Measurements from ENCODE around the gene CHST11.

Gene CHST11

GRCh38 chr12:104448031-104448430 lies 8.7 kb upstream of the CHST11 start:
- ATAC-seq (no peak), DNase-seq (ENCODE audit: low spot score in 2 of 2) (no peak)
- H3K9me3 Mint-ChIP-seq = no peaks in the 10 kb centered on the region

GRCh38 chr12:104448451-104448850 lies 8.3 kb upstream of the CHST11 start:
- H3K27ac Mint-ChIP-seq = no peak overlapping the region

More at GRCh38 chr12:104448031-104448430, 8.7 kb upstream of the CHST11 start:
- H3K36me3 Mint-ChIP-seq = no peaks in the 10 kb centered on the region
- no peak overlapping the region for H3K27ac Mint-ChIP-seq
- no peak overlapping the region for H3K4me3 Mint-ChIP-seq
- peaks cover 6% of the 10 kb centered on the region for H3K4me1 Mint-ChIP-seq

GRCh38 chr12:104450700-104451099 lies 6.0 kb upstream of the CHST11 start:
- no peaks in the 10 kb centered on the region for H3K36me3 Mint-ChIP-seq

More at GRCh38 chr12:104448451-104448850, 8.3 kb upstream of the CHST11 start:
- ATAC-seq (no peak), DNase-seq (ENCODE audit: low spot score in 2 of 2) (no peak)
- no peaks in the 10 kb centered on the region for H3K36me3 Mint-ChIP-seq
- H3K4me3 Mint-ChIP-seq = no peak overlapping the region
- H3K9me3 Mint-ChIP-seq = no peaks in the 10 kb centered on the region
- H3K4me1 Mint-ChIP-seq = peaks cover 6% of the 10 kb centered on the region

GRCh38 chr12:104452087-104452486 lies 4.7 kb upstream of the CHST11 start:
- H3K27ac Mint-ChIP-seq = no peak overlapping the region
- H3K4me1 Mint-ChIP-seq = peaks cover 13% of the 10 kb centered on the region
- H3K9me3 Mint-ChIP-seq = no peaks in the 10 kb centered on the region
- H3K4me3 Mint-ChIP-seq = no peak overlapping the region
- DNase-seq (ENCODE audit: low spot score in 2 of 2) (no peak), ATAC-seq (no peak)
- H3K36me3 Mint-ChIP-seq = peaks cover 7% of the 10 kb centered on the region

More at GRCh38 chr12:104450700-104451099, 6.0 kb upstream of the CHST11 start:
- peaks cover 6% of the 10 kb centered on the region for H3K4me1 Mint-ChIP-seq
- no peak overlapping the region for H3K27ac Mint-ChIP-seq
- H3K4me3 Mint-ChIP-seq = no peak overlapping the region
- ATAC-seq (no peak), DNase-seq (ENCODE audit: low spot score in 2 of 2) (no peak)
- H3K9me3 Mint-ChIP-seq = no peaks in the 10 kb centered on the region

GRCh38 chr12:104453133-104453532 lies 3.6 kb upstream of the CHST11 start:
- peaks cover 13% of the 10 kb centered on the region for H3K36me3 Mint-ChIP-seq
- no peaks in the 10 kb centered on the region for H3K9me3 Mint-ChIP-seq
- no peak overlapping the region for H3K4me3 Mint-ChIP-seq
- H3K27ac Mint-ChIP-seq = peak overlapping the region; percentile 0
- DNase-seq (ENCODE audit: low spot score in 2 of 2) (no peak), ATAC-seq (no peak)
- peaks cover 13% of the 10 kb centered on the region for H3K4me1 Mint-ChIP-seq

GRCh38 chr12:104454997-104455396 lies 1.8 kb upstream of the CHST11 start:
- H3K27ac Mint-ChIP-seq = no peak overlapping the region
- peaks cover 24% of the 10 kb centered on the region for H3K36me3 Mint-ChIP-seq
- no peak for ATAC-seq
- no peak overlapping the region for H3K4me3 Mint-ChIP-seq
- H3K9me3 Mint-ChIP-seq = no peaks in the 10 kb centered on the region
- peaks cover 15% of the 10 kb centered on the region for H3K4me1 Mint-ChIP-seq
- DNase-seq (ENCODE audit: low spot score in 2 of 2) = no peak

GRCh38 chr12:104455578-104456416 lies 951 bp upstream of the CHST11 start:
- DNase-seq (ENCODE audit: low spot score in 2 of 2) = no peak
- Mint-ChIP-seq H3K9me3 (no peaks in the 10 kb centered on the region), H3K4me3 (peak overlapping the region; percentile 85), H3K4me1 (peaks cover 21% of the 10 kb centered on the region), H3K36me3 (peaks cover 28% of the 10 kb centered on the region), H3K27ac (peak overlapping the region; percentile 93)
- no peak for ATAC-seq

GRCh38 chr12:104456950-104457745 lies 400 bp downstream of the CHST11 start:
- DNase-seq (ENCODE audit: low spot score in 2 of 2) (peak; percentile 33 to 84), ATAC-seq (peak; percentile 54)
- Mint-ChIP-seq H3K4me1 (peaks cover 33% of the 10 kb centered on the region), H3K4me3 (peak overlapping the region; percentile 85), H3K9me3 (no peaks in the 10 kb centered on the region), H3K36me3 (peaks cover 28% of the 10 kb centered on the region), H3K27ac (peak overlapping the region; percentile 93)

GRCh38 chr12:104457746-104458693 lies 1.3 kb downstream of the CHST11 start:
- Mint-ChIP-seq H3K4me3 (peak overlapping the region; percentile 85), H3K4me1 (peaks cover 36% of the 10 kb centered on the region), H3K9me3 (no peaks in the 10 kb centered on the region), H3K27ac (peak overlapping the region; percentile 93), H3K36me3 (peaks cover 28% of the 10 kb centered on the region)
- peak; percentile 38 for ATAC-seq
- peak; percentile 38 to 76 for DNase-seq (ENCODE audit: low spot score in 2 of 2)

- ATAC-seq = peak; percentile 14
- Mint-ChIP-seq H3K36me3 (peaks cover 34% of the 10 kb centered on the region), H3K4me1 (peaks cover 45% of the 10 kb centered on the region), H3K27ac (peak overlapping the region; percentile 93), H3K9me3 (no peaks in the 10 kb centered on the region), H3K4me3 (peak overlapping the region; percentile 85)
- DNase-seq (ENCODE audit: low spot score in 2 of 2) = peak in 1 of 2 donors; percentile 77
Observed at GRCh38 chr12:104458694-104459367, 2.1 kb downstream of the CHST11 start.

GRCh38 chr12:104459368-104459909 lies 2.7 kb downstream of the CHST11 start:
- DNase-seq (ENCODE audit: low spot score in 2 of 2) (no peak), ATAC-seq (no peak)
- peaks cover 50% of the 10 kb centered on the region for H3K4me1 Mint-ChIP-seq
- H3K9me3 Mint-ChIP-seq = no peaks in the 10 kb centered on the region
- peak overlapping the region; percentile 85 for H3K4me3 Mint-ChIP-seq
- H3K36me3 Mint-ChIP-seq = peaks cover 35% of the 10 kb centered on the region
- H3K27ac Mint-ChIP-seq = peak overlapping the region; percentile 93

- Mint-ChIP-seq H3K4me3 (peak overlapping the region; percentile 85), H3K27ac (peak overlapping the region; percentile 93), H3K4me1 (peaks cover 57% of the 10 kb centered on the region), H3K36me3 (peaks cover 39% of the 10 kb centered on the region), H3K9me3 (no peaks in the 10 kb centered on the region)
- no peak for DNase-seq (ENCODE audit: low spot score in 2 of 2)
- ATAC-seq = no peak
Observed at GRCh38 chr12:104460041-104460719, 3.4 kb downstream of the CHST11 start.

- ATAC-seq = no peak
- Mint-ChIP-seq H3K9me3 (no peaks in the 10 kb centered on the region), H3K4me3 (peak overlapping the region; percentile 85), H3K27ac (peak overlapping the region; percentile 93), H3K4me1 (peaks cover 63% of the 10 kb centered on the region), H3K36me3 (peaks cover 39% of the 10 kb centered on the region)
- no peak for DNase-seq (ENCODE audit: low spot score in 2 of 2)
Observed at GRCh38 chr12:104460973-104461698, 4.4 kb downstream of the CHST11 start.
